Stomach smooth muscle (tissue), 2 donors: ENCODE data around the gene CCN5.

Source experiments
- H3K27ac ChIP-seq: one replicate; pipeline ENCODE4 v1.7.0; 2013; ENCODE audit warnings: mild to moderate bottlenecking, low read length, inconsistent platforms
- H3K27me3 ChIP-seq, 2 donors: one replicate each; pipeline ENCODE4 v1.7.0; 2013; ENCODE audit warnings: low read length in 2 of 2; ENCODE audit not compliant: insufficient read depth in 2 of 2, control insufficient read depth in 1 of 2
- H3K36me3 ChIP-seq, 2 donors: one replicate each; pipeline ENCODE4 v1.7.0; 2013; ENCODE audit warnings: low read length in 2 of 2; ENCODE audit not compliant: control insufficient read depth in 2 of 2, insufficient read depth in 2 of 2
- H3K4me1 ChIP-seq: one replicate; pipeline ENCODE4 v1.7.0; 2013; ENCODE audit warnings: low read length; ENCODE audit not compliant: control insufficient read depth, insufficient read depth
- H3K4me3 ChIP-seq, 2 donors: one replicate each; pipeline ENCODE4 v1.7.0; 2013; ENCODE audit warnings: low read length in 2 of 2
- H3K9ac ChIP-seq, 2 donors: one replicate each; pipeline ENCODE4 v1.7.0; 2013; ENCODE audit warnings: low read length in 2 of 2, mild to moderate bottlenecking in 1 of 2
- H3K9me3 ChIP-seq, 2 donors: one replicate each; pipeline ENCODE4 v1.7.0; 2013; ENCODE audit warnings: low read length in 2 of 2; ENCODE audit not compliant: control insufficient read depth in 2 of 2
- donor health status: healthy.
- donor health status: Pancreatic carcinoma.

Gene CCN5

GRCh38 chr20:44771172-44771535 is 56.0 kb downstream of the CCN5 start:
- H3K4me3 ChIP-seq: no peak overlapping the region
- H3K27ac ChIP-seq: no peak overlapping the region
- H3K36me3 ChIP-seq: no peaks in the 10 kb centered on the region
- H3K9me3 ChIP-seq: peaks cover 0 to 2% of the 10 kb centered on the region in 2 donors
- H3K9ac ChIP-seq: no peak overlapping the region
- peaks cover 6 to 56% of the 10 kb centered on the region in 2 donors for H3K27me3 ChIP-seq
- no peaks in the 10 kb centered on the region for H3K4me1 ChIP-seq

- no peak overlapping the region for H3K9ac ChIP-seq
- no peak overlapping the region for H3K27ac ChIP-seq
- H3K9me3 ChIP-seq: no peaks in the 10 kb centered on the region
- no peaks in the 10 kb centered on the region for H3K36me3 ChIP-seq
- H3K4me3 ChIP-seq: no peak overlapping the region
- H3K27me3 ChIP-seq: peaks cover 0 to 47% of the 10 kb centered on the region in 2 donors
- no peaks in the 10 kb centered on the region for H3K4me1 ChIP-seq
Measured at GRCh38 chr20:44772636-44773035, 57.5 kb downstream of the CCN5 start.

GRCh38 chr20:44773070-44773829 is 58.1 kb downstream of the CCN5 start:
- Histone ChIP-seq H3K9me3 (no peaks in the 10 kb centered on the region), H3K27me3 (peaks cover 0 to 44% of the 10 kb centered on the region in 2 donors), H3K9ac (no peak overlapping the region), H3K4me1 (no peaks in the 10 kb centered on the region), H3K27ac (no peak overlapping the region), H3K36me3 (no peaks in the 10 kb centered on the region), H3K4me3 (no peak overlapping the region)

GRCh38 chr20:44776980-44777379 is 61.8 kb downstream of the CCN5 start:
- Histone ChIP-seq H3K9me3 (peaks cover 0 to 4% of the 10 kb centered on the region in 2 donors), H3K4me3 (no peak overlapping the region), H3K27me3 (peaks cover 0 to 27% of the 10 kb centered on the region in 2 donors), H3K9ac (no peak overlapping the region), H3K36me3 (no peaks in the 10 kb centered on the region), H3K4me1 (no peaks in the 10 kb centered on the region), H3K27ac (no peak overlapping the region)
